Measurements from ENCODE around the gene CD226.
"Not testable (repeated sequence)": the region's sequence is repeated elsewhere in the genome, so short reads cannot be mapped to it uniquely, and the experiment has no call there.

The CD226 gene

DNA sequence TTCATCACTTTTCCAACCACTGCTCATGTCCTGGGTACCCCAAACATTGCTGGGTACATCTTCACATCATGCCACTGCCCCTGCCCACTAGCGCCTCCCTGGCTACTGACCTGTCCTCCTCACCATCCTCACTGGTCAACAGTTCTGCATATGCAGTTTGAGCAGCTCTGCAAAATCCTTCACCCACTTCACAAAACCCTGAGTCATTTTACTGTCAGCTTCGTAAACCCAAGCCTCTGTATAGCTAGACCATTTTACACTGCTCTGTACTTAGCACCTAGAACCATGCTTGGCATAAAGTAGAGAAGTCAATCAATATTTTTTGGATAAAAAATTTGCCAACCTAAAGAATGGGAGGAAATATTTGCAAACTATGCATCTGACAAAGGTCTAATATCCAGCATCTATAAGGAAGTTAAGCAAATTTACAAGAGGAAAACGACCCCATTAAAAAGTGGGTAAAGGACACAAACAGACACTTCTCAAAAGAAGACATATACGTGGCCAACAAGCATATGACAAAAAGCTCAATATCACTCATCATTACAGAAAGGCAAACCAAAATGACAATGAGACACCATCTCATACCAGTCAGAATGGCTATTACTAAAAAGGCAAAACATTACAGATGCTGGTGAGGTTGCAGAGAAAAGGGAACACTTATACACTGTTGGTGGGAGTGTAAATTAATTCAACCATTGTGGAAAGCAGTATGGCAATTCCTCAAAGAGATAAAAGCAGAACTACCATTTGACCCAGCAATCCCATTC is 48.3 kb downstream of the CD226 start:
- DNase-seq: not testable (repeated sequence)

DNA sequence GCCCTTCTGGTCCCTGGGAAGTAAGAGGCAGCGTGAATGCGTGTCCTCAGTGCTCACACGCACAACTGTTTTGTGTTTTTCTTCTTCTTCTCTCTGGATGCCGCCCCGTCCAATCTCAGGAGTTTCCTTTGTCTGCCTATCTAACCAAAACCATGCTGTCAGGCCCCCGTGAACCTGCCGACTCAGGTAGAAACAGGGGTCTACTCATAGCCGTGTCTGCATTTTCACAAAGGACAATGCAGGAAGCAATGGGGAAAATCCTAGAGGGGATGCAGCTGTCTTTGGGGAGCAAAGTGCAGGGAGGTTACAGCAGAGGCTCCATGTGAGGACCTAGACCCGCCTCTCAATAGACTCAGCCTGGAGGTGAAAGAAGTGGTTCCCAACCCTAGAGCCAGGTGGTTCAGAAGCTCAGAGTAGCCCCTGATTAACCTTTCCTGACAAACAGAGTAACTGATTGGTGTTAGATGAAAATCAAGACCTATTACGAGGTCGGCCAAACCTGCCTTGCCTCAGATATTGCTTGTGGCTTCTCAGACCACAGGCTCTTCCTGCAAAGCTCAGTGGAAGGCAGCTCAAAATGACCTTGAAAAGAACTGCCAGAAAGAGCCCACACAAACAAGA is 49.3 kb downstream of the CD226 start:
- no peak for DNase-seq

DNA sequence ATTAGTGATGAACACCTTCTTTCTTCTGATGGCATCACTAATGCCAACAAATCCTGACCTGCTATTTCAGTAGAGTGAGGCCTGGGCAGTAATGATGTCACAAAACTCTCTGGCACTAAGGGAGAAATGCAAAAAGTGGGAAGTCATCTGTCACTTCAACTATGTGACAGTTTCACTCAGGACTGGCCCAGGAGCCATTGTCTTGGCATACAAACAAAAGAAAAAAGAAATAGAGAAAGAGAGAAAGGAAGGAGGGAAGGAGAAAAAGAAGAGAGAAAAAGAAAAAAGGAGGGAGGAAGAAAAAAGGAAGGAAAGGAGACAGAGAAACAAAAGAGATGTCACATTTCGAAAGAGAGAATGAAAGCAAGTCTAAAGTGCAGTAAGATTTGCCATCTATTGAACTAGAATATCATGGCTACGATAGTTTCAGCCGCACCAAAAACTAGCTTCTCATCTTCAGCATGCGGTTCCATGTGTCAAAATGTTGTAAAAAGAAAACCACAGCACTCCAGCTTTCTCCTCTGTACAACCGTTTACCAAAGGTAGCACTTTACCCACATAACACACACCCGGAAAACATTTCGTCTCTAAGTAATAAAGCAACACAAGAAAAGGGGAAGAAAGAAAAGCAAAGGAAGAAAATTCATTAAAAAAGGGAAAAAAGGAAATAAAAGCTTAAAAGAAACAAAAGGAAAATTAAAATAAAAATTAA is 50.1 kb downstream of the CD226 start:
- no peak for DNase-seq

GRCh38 chr18:69895066-69896047 is 52.3 kb downstream of the CD226 start:
- DNase-seq: no peak

DNA sequence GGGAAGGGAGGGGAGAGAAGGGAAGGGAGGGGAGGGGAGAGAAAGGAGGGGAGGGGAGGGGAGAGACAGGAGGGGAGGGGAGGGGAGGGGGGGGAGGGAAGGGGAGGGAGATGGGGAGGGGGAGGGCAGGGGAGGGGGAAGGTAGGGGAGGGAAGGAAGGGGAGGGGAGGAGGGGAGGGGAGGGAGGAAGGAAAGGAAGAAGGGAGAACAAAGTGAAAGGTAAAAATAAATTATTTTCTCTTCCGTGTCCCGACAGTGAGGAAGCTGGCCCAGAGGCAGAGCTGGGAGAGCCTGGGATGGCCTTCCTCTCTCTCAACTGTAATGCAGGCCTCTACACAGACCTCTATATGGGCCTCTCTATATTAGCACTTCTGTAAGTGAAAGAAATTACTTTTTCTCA is 53.2 kb downstream of the CD226 start:
- DNase-seq: no peak

DNA sequence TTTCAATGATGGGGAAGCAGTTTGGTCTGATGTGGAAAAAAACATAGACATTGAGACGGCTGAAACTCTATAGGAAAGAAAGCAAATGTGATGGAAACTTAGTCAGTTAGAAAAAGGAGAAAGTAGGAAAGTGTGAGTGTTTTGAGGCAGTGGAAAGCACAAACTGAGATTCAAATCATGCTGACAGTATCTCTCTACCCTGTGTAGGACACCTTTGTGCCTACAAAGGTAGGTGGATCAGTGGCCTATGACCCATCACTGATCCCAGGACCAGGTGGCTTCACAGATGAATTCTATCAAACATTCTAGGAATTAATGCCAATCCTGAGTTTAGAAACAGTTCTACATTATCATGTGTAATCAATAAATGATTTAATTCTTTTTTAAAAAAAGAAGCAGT is 57.1 kb downstream of the CD226 start:
- DNase-seq: no peak

DNA sequence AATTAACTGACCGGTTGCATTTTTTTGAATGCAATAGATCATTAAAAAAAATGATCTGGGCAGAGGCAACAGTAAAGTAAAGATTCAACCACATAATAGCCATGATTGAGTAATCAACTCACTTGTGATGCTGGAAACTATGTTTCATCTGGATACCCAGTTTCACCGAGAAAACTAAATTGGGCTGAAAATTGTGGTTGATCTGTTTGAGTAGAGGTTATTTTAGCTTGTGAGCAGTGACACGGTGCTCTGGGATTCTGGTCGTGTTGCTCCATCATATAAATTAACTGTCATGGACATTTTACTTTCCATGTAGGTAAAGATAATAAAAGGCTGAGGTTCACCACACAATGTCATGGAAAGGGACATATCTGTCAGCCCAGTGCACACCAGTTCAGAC is 58.7 kb downstream of the CD226 start:
- DNase-seq: no peak

DNA sequence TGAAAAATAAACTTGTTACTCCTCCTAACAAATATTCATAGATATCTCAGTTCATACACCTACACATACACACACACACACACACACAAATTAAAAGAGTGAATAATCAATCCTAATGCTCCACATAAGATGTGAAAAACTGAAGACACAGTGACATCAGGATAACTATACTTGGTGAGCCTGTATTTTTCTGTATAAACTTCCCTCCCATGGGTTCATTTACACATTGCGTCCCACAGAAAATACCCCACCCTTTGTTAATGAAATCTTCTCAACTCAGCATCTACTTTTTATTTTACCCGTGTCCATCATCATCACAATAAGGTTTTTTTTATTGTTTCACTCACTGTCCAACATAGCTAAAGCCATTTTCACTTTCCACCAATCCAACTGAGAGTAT is 60.4 kb downstream of the CD226 start:
- no peak for DNase-seq

DNA sequence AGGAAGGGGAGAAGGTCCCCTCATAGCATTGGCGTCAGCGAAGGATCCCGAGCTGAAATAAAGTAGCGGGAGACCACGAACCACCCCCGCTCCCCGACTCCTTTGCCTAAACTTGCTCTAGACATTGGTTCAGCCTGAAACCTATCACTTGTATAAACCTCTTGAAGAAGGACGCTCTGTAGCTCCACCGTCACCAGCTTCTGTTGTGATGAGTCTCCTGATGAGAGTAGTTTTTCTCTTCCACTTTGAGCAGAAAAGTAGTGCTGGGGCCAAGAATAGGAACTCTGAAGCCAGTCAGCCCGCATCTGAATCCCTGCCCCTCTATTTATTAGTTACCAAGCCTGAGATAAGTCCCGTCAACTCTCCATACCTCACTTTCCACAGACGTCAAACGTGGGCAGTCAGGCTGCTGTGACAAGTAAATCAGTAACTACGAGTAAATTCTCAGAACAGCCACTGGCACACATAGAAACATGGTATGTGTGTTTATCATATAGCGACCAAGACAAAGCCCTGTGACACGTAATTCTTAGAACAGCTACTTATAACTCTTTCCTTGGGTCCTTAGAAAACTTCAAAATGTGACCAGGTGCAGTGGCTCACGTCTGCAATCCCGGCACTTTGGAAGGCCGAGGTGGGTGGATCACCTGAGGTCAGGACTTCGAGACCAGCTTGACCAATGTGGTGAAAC is 61.7 kb downstream of the CD226 start:
- DNase-seq: no peak

- DNase-seq: no peak
Measured at GRCh38 chr18:69885355-69885754, 62.3 kb downstream of the CD226 start.

DNA sequence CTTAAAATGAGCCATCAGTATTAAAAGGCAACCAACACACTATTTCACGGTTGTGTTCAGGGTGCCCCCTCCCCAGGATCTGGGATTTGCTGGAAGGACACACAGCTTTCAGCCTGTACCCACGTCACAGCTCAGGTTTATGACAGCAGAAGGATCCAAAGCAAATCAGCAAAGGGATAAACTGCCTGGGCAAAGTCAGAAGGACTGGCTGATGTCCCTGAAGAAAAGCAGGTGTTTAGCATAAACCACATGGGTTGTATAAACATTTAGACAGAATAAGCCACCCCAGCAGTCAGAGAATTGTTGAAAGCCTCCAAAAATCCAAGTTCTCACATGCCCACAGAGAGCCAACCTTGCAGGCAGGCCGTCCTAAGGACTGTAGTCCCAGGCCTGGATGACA is 63.9 kb downstream of the CD226 start:
- no peak for DNase-seq

- no peak for DNase-seq
Measured at GRCh38 chr18:69882965-69883668, 64.6 kb downstream of the CD226 start.

DNA sequence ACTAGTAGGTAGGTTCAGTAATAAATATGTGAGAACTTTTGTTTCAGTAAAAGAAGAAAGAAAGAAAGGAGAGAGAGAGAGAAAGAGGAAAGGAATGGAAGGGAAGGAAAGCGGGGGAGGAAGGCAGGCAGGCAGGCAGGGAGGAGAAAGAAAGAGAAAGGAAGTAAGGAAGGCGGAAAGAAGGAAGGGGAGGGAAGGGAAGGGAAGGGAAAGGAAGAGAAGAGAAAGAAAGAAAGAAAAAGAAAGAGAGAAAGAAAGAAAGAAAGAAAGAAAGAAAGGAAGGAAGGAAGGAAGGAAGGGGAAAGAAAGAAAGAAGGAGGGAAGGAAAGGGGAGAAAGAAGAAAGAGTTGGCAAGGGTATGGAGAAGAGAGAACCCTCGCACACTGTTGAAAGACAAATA is 67.6 kb downstream of the CD226 start:
- no peak for DNase-seq

DNA sequence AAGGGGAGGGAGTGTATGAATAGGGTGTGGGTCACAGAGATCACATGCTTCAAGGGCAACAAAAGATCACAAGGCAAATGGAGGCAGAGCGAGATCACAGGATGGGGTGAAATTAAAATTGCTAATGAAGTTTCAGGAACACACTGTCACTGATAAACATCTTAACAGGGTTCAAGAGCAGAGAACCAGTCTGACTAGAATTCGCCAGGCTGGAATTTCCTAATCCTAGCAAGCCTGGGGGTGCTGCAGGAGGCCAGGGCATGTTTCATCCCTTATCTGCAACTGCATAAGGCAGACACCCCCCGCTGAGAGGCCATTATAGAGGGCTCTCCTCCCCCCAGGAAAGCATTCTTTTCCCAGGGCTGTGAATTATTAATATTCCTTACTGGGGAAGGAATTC is 68.6 kb downstream of the CD226 start:
- DNase-seq: not testable (repeated sequence)

- no peak for DNase-seq
Measured at GRCh38 chr18:69878213-69878933, 69.3 kb downstream of the CD226 start.

- DNase-seq: no peak
Measured at GRCh38 chr18:69876490-69876889, 71.2 kb downstream of the CD226 start.

DNA sequence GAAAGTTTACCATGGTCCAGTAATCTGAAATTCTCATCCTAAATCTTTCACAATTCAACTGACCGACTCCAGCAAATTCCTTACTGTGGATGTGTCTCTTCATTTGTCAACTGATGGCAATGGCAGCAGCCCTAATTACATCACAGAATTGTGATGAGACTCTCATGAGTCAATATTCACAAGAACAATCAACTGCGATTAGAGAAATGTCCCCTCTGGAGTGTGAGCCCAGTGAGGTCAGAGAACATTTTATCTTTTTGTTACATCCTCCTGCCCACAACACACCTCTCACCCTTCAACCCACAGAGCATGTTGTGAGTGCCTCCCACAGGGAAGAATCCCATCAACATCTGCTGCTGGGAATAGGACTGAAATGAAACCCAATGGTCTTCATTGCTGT is 73.6 kb downstream of the CD226 start:
- DNase-seq: no peak

GRCh38 chr18:69872661-69873060 is 75.0 kb downstream of the CD226 start:
- DNase-seq: no peak

- no peak for DNase-seq
Measured at GRCh38 chr18:69871363-69871762, 76.3 kb downstream of the CD226 start.

DNA sequence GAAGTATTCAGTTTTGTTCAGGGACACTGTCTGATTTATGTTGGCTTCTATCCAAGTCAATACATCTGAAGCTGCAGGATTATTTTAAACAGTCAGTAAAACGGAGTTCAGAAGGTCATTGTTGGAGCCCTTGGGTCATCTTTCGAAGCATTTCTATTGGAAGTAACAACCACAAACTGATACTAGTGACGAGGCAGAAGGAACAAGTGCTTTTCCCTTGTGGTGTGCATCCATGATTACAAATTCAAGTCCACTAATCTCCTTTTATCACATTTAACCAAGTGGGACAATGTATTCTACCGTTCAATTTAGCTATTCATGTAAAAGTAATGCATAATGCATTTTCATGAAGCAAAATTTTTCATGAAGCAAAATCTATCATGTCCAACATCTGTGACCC is 76.9 kb downstream of the CD226 start:
- DNase-seq: no peak

- DNase-seq: no peak
Measured at GRCh38 chr18:69866212-69866611, 81.5 kb downstream of the CD226 start.

Measured in activated CD4-positive, CD25-positive, alpha-beta regulatory T cell (primary cell).